ENCODE measurements around the gene BRSK2.

Gene BRSK2

GRCh38 chr11:1438261-1438966 lies 48.7 kb downstream of the BRSK2 start:
- no peak for DNase-seq

GRCh38 chr11:1438967-1439330 lies 49.2 kb downstream of the BRSK2 start:
- no peak for DNase-seq

- DNase-seq = no peak
Observed at GRCh38 chr11:1439341-1439740, 49.6 kb downstream of the BRSK2 start.

- no peak for DNase-seq
Observed at GRCh38 chr11:1440066-1440465, 50.3 kb downstream of the BRSK2 start.

DNA sequence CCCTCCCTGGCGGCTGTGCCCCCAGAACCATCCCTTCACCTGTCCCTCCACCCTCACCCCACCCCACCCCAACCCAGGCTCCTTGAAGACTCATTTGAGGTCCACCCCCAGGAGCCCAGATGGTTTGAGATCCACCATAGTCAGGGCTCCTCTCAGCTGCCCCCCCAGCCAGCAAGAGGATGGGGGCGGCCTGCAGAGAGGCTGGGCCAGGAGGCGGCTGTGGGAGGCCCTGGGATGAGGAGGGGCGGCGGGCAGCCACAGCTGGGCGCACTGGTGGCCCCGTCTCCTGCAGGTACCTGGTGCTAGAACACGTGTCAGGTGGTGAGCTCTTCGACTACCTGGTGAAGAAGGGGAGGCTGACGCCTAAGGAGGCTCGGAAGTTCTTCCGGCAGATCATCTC lies 50.8 kb downstream of the BRSK2 start:
- DNase-seq = no peak

- DNase-seq = no peak
Observed at GRCh38 chr11:1442163-1442562, 52.4 kb downstream of the BRSK2 start.

DNA sequence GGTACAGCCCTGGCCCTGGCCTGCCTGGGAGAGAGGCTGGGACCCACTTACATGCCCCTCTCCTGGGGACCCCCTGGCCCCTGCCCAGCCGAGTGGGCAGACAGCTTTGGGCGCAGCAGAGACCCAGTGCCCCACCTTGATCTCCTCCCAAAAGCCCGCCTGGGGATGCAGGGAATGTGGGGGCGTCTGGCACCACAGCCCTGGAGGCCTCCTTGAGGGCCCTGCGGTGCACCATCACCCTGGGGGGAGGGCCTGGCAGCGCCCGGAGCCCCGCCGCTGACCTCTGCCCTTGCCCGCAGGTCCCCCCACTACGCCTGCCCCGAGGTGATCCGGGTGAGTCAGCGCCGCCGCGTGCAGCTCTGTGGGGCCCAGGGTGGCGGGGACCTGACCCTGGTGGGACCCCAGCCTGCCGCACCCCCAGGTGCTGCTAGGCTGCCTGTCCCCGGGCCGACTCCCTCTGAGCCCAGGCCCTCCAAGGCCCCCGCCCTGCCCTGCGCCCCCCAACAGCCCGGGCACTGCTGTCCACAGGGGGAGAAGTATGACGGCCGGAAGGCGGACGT lies 53.2 kb downstream of the BRSK2 start:
- DNase-seq = no peak

- DNase-seq = no peak
Observed at GRCh38 chr11:1443737-1444136, 54.0 kb downstream of the BRSK2 start.

DNA sequence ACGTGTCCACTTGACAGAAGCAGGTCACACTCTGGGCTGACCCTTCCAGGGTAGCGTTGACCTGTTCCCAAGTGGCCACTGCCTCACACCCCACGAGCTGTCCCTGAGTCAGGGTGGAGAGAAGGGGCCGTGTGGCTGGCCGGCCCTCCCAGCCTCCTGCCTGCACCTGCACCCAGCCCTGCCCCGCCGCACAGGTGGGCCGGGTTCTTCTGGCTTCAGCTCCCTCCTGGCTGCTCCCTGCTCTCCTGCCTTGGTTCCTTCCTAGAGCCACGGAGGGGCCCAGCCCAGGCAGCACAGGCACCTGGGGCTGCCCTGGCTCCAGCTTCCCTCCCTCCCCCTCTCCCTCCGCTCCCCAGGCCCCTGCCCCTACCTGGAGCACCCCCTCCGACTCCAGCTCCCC lies 54.6 kb downstream of the BRSK2 start:
- no peak for DNase-seq

DNA sequence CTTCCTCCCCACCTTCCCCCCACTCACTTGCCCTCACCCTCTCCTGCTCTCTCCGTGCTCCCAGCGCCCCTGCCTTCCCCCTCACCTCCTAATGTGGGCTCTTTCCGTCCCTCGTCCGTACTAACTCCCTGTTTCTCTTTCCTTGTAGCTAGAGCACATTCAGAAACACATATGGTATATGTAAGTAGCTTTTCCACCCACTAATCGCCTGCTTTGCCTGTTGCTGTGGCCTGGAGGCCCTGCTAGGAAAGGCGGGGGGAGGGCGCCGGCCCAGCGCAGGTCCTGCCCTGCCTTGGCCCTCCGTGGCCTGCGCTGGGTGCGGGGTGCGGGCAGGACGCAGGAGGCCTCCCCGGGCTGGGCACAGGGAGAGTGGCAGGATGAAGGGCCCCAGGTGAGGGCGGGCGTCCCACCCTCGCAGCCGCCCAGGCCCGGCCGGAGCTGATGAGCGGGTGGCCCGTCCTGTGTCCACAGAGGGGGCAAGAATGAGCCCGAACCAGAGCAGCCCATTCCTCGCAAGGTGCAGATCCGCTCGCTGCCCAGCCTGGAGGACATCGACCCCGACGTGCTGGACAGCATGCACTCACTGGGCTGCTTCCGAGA lies 55.2 kb downstream of the BRSK2 start:
- DNase-seq = no peak

GRCh38 chr11:1445741-1446445 lies 56.2 kb downstream of the BRSK2 start:
- DNase-seq = no peak

DNA sequence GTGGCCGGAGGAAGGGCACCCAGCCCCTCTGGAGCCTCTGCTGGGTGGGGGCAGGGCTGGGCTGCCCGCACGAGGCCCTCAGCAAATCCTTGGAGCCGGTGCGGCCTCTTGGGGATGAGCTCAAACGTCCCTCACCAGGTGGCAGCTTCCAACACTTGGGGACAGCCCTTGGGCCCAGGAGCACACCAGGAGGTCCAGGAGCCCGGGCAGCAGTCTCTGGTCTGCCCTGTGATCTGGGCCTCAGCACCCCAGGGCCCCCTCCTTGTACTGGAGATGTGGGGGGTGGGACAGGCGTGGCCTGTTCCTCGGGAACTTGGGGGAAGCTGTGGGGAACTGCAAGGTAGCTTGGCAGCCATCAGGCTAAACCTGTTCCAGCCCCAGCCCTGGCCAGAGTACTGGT lies 56.9 kb downstream of the BRSK2 start:
- DNase-seq = no peak

GRCh38 chr11:1447845-1448825 lies 58.4 kb downstream of the BRSK2 start:
- DNase-seq = no peak

DNA sequence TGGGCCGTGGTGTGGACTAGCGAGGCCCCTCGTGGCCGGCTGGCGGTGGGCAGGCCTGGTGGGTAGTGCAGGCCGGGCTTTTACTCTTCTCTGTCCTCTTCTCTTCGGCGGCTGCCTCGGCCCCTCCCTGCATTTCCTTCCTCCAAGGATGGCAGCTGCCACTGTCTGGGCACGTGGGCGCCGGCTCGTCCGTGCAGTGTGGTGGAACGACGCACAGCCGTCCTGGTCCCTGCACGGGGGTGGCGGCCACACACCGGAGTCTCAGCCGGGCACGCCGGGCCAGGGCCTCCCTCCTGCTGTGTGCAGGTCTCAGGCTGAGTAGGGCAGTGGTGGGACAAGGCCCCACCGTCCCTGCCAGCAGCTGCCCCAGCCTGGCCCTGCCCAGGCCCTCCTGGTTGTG lies 59.1 kb downstream of the BRSK2 start:
- no peak for DNase-seq

DNA sequence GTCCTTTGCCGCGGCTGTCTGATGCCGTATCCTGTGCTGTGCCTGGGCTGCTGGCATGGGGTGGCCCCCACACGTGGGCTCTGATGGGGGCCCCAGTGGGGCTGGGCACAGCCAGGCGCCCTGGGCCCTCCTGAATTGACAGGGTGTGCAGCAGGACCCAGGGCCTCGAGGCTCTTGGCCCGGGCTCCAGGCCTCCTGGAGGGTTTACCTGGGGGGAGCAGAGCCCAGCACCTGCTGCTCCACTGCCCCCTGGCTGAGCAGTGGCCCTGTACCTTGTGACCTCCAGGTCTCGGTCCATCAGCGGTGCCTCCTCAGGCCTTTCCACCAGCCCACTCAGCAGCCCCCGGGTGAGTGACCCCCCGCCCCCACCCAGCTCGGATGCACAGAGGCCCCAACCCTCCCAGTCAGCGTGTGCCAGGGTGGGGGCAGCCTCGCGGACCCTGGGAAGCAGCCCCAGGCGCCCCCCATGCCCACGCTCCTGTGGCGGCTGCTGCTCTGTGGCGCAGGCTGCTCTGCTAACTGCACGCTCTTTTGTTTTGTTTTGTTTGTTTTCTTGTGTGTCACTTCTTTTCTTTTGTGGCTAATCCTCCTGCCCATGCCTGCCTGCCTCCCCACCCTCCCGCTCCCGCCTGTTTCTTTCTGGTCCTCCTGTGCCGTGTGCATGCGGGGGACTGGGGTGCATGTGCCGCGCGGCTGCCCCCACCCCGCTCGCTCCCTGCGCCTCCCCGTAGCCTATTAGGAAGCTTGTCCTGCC lies 59.9 kb downstream of the BRSK2 start:
- no peak for DNase-seq

- DNase-seq = no peak
Observed at GRCh38 chr11:1450344-1450875, 60.7 kb downstream of the BRSK2 start.

DNA sequence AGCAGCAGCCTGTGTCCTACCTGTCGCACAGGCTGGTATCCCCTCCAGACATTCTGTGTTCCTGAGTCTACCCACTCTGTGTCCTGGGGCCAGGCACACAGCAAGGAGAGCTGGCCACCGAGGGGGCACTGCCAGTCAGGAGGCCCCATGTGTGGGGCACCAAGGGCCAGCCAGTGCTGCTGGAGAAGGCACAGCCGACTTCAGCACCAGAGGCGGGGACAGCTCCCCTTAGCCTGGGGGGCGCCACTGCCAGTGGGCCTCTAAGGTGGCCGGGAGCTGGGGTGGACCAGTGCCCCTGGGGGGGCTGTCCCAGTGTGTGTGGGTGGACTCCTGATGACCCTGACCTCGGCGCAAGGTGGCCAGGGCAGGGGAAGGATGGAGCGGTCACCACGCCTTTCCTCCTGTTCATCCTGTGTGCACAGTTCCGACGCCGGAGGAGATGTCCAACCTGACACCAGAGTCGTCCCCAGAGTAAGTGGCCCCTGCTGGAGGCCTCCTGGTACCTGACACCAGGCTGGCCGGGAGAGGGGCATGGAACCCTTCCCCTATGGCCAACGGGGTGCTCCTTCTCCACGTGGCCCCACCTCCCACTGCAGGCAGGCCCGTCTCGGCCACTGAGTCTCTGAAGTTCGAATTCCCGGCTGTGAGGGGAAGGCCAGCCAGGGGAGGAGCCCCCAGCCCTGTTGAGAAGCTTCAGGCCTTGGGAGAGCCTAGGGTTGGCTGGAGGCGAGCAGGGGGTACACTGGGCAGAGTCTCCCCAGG lies 61.4 kb downstream of the BRSK2 start:
- DNase-seq = no peak

DNA sequence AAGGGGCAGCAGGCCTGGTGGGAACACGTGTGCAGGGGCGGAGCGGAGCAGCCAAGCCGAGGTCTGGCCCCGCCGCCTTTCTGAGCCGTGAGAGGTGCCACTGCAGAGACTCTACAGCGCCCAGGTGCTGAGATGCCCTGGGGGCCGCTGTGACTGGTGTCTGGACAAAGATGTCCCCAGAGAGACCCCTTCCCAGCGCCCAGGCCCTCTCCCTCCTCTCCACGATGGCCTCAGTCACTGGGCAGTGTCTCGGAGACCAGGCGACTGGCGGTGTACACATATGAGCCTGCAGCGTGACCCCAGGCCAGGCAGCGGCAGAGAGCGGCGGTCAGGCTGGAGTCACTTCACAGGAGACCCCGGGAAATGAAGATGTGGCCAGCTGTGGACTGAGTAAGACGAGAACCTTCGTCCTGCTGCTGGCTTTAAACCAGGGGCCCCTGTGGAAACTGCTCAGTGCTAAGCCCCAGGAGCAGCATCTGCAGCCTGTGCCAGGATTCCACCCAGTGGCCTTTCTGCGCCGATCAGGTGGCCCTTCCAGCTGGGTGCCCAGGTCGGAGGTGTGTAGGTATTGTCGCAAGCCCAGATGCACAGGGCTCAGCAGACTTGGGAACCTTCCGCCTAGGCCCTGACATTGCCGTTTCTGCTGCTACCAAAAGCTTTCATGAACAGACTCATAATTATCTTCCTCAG lies 62.2 kb downstream of the BRSK2 start:
- no peak for DNase-seq

DNA sequence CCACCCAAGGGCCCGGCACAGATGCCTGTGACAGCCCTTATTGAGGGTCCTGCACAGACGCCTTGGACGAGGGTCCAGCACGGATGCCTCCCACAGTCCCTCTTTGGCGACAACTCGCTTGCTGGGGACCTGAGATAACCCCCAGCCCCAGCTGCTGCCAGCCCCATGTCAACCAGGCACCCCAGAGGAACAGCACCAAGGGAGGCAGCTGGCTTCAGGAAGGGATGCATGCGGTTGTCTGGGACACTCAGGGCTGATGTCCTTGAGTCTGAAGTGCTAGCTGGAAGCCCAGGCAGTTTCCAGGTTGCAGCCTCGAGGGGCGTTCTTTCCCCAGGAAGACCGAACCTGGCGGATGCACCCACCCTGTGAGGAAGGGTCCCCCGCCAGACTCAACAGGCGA lies 63.0 kb downstream of the BRSK2 start:
- no peak for DNase-seq

DNA sequence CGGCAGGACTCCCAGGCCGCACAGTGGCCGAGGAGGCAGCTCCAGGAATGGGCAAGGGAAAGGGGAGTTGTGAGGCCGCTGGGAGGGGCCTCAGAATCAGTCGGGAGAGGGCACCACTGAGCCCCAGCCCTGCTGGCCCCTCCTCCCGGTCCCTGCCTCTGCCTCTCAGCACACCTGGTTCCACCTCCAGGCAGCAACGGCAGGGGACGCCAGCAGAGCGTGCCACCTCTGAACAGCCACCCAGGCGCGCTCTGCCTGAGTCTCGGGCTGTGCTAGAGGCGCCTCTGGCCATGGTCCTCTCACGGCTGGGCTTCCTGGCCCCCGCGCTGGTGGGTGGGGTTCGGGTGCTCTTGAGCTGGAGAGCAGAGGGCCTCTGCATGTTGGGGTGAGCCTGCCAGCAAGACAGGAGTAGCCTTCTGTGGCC lies 63.9 kb downstream of the BRSK2 start:
- DNase-seq = no peak

Measured in activated CD4-positive, alpha-beta T cell treated with anti-CD3 and anti-CD28 coated beads for 1 hour (primary cell).